ENCODE measurements around the gene LONP2. TPM values are rescaled to one million over a fixed set of nuclear protein-coding genes. Genes with fewer than 3 reads are reported as not detected.

The LONP2 gene
- total and polyA plus RNA-seq, 4 donors = 30.0 to 304 (median 52.8) TPM

- H3K36me3 ChIP-seq (ENCODE audit: control insufficient read depth in 4 of 4, insufficient read depth in 3 of 4, low read depth in 1 of 4, low read length in 3 of 4) = no peaks in the 10 kb centered on the region
- no peak for TF ChIP-seq RXRA (IDR thresholded peaks at IDR 0.05)
- TF ChIP-seq ATF3 (IDR thresholded peaks at IDR 0.05) = no peak
- no peak overlapping the region for H3K9ac ChIP-seq (ENCODE audit: low read depth in 1 of 2, low read length in 2 of 2)
- no peak for DNase-seq (ENCODE audit: low spot score)
- H3K4me3 ChIP-seq (ENCODE audit: low read depth in 1 of 3, low read length in 3 of 3) = no peak overlapping the region
- H3K27me3 ChIP-seq (ENCODE audit: control insufficient read depth in 4 of 4, insufficient read depth in 4 of 4, low read length in 3 of 4) = no peaks in the 10 kb centered on the region
- WGBS = 92% methylated on average over 3 of the region's 3 CpGs
- no peaks in the 10 kb centered on the region for H3K9me3 ChIP-seq (ENCODE audit: control insufficient read depth in 4 of 4, low read length in 3 of 4)
- H3K27ac ChIP-seq (ENCODE audit: low read depth in 1 of 2, low read length in 2 of 2) = no peak overlapping the region
- no peaks in the 10 kb centered on the region for H3K4me1 ChIP-seq (ENCODE audit: control insufficient read depth in 4 of 4, insufficient read depth in 4 of 4, low read length in 3 of 4)
Measured at GRCh38 chr16:48218473-48218872, 25.6 kb upstream of the LONP2 start.

DNA sequence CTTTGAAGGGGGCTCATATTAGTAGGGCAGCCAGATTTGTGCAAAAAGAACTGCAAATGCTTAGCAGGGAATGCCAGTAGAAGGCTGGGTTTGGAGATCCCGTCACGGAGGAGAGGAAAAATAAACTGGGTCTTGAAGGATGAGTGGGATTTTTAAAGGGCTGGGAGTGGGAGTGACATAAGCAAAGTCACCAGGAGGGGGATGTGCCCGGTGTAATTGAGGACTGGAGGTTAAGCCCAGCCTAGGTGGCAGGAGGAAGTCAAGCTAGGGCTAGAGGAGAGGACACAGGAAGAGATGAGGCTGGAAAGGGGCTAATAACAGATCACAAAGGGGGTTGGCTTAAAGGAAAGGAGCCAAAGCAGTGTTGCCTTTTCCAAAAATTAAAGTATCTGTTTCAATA is 23.2 kb upstream of the LONP2 start:
- no peaks in the 10 kb centered on the region for H3K4me1 ChIP-seq (ENCODE audit: control insufficient read depth in 4 of 4, insufficient read depth in 4 of 4, low read length in 3 of 4)
- 88% methylated on average over 3 of the region's 3 CpGs for WGBS
- no peak overlapping the region for H3K4me3 ChIP-seq (ENCODE audit: low read depth in 1 of 3, low read length in 3 of 3)
- no peaks in the 10 kb centered on the region for H3K9me3 ChIP-seq (ENCODE audit: control insufficient read depth in 4 of 4, low read length in 3 of 4)
- H3K36me3 ChIP-seq (ENCODE audit: control insufficient read depth in 4 of 4, insufficient read depth in 3 of 4, low read depth in 1 of 4, low read length in 3 of 4) = no peaks in the 10 kb centered on the region
- no peak for DNase-seq (ENCODE audit: low spot score)
- H3K9ac ChIP-seq (ENCODE audit: low read depth in 1 of 2, low read length in 2 of 2) = no peak overlapping the region
- TF ChIP-seq HNF4A (conservative IDR thresholded peaks at IDR 0.05) = no peak
- TF ChIP-seq MAX (IDR thresholded peaks at IDR 0.05) = no peak
- TF ChIP-seq NR2F2 (IDR thresholded peaks at IDR 0.05) = no peak
- no peaks in the 10 kb centered on the region for H3K27me3 ChIP-seq (ENCODE audit: control insufficient read depth in 4 of 4, insufficient read depth in 4 of 4, low read length in 3 of 4)
- H3K27ac ChIP-seq (ENCODE audit: low read depth in 1 of 2, low read length in 2 of 2) = no peak overlapping the region

DNA sequence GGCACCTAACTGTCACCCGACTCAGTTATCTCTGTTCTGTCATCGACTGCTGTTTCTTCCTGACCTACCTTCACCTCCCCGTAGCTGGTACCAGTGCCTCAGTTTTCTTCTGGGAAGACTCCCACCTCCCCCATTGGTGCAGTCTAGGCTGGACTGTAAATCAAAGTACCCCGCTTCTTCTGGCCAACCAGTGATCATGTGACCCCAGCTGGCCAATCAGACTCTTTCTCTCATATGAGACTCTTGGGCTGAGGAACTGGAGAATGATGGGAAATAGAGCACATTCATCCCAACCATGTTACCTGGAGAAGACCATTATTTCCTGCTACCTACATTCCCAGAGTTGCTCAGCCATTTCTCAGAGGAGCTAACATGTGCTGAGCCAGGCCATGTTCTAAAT is 20.6 kb upstream of the LONP2 start:
- no peaks in the 10 kb centered on the region for H3K36me3 ChIP-seq (ENCODE audit: control insufficient read depth in 4 of 4, insufficient read depth in 3 of 4, low read depth in 1 of 4, low read length in 3 of 4)
- WGBS = 94% methylated on average over 4 of the region's 4 CpGs
- no peak overlapping the region for H3K4me3 ChIP-seq (ENCODE audit: low read depth in 1 of 3, low read length in 3 of 3)

More for the DNA sequence above, 20.6 kb upstream of the LONP2 start:
- Histone ChIP-seq H3K4me1 (ENCODE audit: control insufficient read depth in 4 of 4, insufficient read depth in 4 of 4, low read length in 3 of 4) (no peaks in the 10 kb centered on the region), H3K9ac (ENCODE audit: low read depth in 1 of 2, low read length in 2 of 2) (no peak overlapping the region), H3K9me3 (ENCODE audit: control insufficient read depth in 4 of 4, low read length in 3 of 4) (no peaks in the 10 kb centered on the region), H3K27ac (ENCODE audit: low read depth in 1 of 2, low read length in 2 of 2) (no peak overlapping the region), H3K27me3 (ENCODE audit: control insufficient read depth in 4 of 4, insufficient read depth in 4 of 4, low read length in 3 of 4) (no peaks in the 10 kb centered on the region)
- DNase-seq (ENCODE audit: low spot score) = no peak
- no peak for TF ChIP-seq FOXA1 (IDR thresholded peaks at IDR 0.05)
- no peak for TF ChIP-seq TAF1 (conservative IDR thresholded peaks at IDR 0.05)
- no peak for TF ChIP-seq HNF4A (conservative IDR thresholded peaks at IDR 0.05)
- no peak for TF ChIP-seq SP1 (IDR thresholded peaks at IDR 0.05)
- TF ChIP-seq, protein P1, sequence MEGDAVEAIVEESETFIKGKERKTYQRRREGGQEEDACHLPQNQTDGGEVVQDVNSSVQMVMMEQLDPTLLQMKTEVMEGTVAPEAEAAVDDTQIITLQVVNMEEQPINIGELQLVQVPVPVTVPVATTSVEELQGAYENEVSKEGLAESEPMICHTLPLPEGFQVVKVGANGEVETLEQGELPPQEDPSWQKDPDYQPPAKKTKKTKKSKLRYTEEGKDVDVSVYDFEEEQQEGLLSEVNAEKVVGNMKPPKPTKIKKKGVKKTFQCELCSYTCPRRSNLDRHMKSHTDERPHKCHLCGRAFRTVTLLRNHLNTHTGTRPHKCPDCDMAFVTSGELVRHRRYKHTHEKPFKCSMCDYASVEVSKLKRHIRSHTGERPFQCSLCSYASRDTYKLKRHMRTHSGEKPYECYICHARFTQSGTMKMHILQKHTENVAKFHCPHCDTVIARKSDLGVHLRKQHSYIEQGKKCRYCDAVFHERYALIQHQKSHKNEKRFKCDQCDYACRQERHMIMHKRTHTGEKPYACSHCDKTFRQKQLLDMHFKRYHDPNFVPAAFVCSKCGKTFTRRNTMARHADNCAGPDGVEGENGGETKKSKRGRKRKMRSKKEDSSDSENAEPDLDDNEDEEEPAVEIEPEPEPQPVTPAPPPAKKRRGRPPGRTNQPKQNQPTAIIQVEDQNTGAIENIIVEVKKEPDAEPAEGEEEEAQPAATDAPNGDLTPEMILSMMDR (IDR thresholded peaks at IDR 0.05; ENCODE audit: low read depth, low read length, missing input control) = no peak
- TF ChIP-seq ATF3 (IDR thresholded peaks at IDR 0.05) = no peak
- TF ChIP-seq, protein P2, sequence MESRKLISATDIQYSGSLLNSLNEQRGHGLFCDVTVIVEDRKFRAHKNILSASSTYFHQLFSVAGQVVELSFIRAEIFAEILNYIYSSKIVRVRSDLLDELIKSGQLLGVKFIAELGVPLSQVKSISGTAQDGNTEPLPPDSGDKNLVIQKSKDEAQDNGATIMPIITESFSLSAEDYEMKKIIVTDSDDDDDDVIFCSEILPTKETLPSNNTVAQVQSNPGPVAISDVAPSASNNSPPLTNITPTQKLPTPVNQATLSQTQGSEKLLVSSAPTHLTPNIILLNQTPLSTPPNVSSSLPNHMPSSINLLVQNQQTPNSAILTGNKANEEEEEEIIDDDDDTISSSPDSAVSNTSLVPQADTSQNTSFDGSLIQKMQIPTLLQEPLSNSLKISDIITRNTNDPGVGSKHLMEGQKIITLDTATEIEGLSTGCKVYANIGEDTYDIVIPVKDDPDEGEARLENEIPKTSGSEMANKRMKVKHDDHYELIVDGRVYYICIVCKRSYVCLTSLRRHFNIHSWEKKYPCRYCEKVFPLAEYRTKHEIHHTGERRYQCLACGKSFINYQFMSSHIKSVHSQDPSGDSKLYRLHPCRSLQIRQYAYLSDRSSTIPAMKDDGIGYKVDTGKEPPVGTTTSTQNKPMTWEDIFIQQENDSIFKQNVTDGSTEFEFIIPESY (IDR thresholded peaks at IDR 0.05) = no peak
- TF ChIP-seq RXRA (IDR thresholded peaks at IDR 0.05) = no peak
- no peak for TF ChIP-seq FOXA2 (IDR thresholded peaks at IDR 0.05)
- no peak for TF ChIP-seq REST (IDR thresholded peaks at IDR 0.05)
- TF ChIP-seq JUND (IDR thresholded peaks at IDR 0.05) = no peak
- TF ChIP-seq HNF4G (IDR thresholded peaks at IDR 0.05) = no peak
- no peak for TF ChIP-seq GABPA (IDR thresholded peaks at IDR 0.05 in 1 of 2, conservative IDR thresholded peaks at IDR 0.05 in 1 of 2)
- TF ChIP-seq NR2F2 (IDR thresholded peaks at IDR 0.05) = no peak
